AG04449 (cell line): Measurements from ENCODE around the gene BRIP1.
"Not testable (repeated sequence)": the region's sequence is repeated elsewhere in the genome, so short reads cannot be mapped to it uniquely, and the experiment has no call there.

ENCODE experiments used
- CTCF ChIA-PET: fragments of 350-600 bp; formaldehyde crosslinking; extraction: SDS; loops from one replicate; lab custom pipeline; 2021; ENCODE audit warnings: antibody characterized with exemption; lab: Yijun Ruan, JAX
- POLR2A ChIA-PET: fragments of 400-600, 350-600 bp; formaldehyde crosslinking; extraction: SDS; loops from one replicate; lab custom pipeline; 2020; ENCODE audit warnings: antibody characterized with exemption, inconsistent platforms; lab: Yijun Ruan, JAX
- DNase-seq: peaks from one replicate; pipeline ENCODE4 v3.0.0-alpha.2; 2010; ENCODE audit warnings: low read depth, low spot score
- H3K4me3 ChIP-seq: 2 replicates; pipeline ENCODE4 v1.5.1; 2011; ENCODE audit warnings: low read depth, mild to moderate bottlenecking, control low read depth, low read length
- CTCF ChIP-seq: IDR thresholded peaks from one replicate; pipeline ENCODE4 v1.5.1; 2011; ENCODE audit warnings: mild to moderate bottlenecking, moderate library complexity, low read length, control low read depth, inconsistent platforms; ENCODE audit not compliant: insufficient read depth; ENCODE audit errors: missing control alignments

Gene BRIP1

DNA sequence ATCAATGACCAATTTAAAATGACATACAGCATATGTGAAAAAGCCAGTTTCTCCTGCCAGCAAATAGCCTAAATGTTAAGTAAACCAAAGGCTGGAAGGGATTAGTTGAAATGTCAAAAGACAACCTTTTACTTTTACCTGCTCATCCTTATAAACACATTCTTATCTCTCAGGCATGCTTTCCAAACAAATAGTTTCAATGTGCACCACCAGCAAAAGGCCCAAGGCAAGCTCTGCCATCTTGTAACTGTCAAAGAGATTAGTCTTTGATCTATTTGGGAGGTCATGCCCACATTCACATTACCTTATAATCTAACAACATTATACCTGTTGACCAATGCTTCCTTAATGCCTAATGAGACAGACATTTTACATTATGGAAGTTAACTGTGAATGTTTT, 140.1 kb downstream of the BRIP1 start:
- TF ChIP-seq CTCF: no peak
- DNase-seq: no peak
- H3K4me3 ChIP-seq: no peak overlapping the region
- ChIA-PET CTCF (interaction anchor here (0.9 kb wide), 1 partner anchor 10 kb away, joined by 3 read pairs; no protein-coding TSS in a partner anchor), POLR2A (no interaction called here)

DNA sequence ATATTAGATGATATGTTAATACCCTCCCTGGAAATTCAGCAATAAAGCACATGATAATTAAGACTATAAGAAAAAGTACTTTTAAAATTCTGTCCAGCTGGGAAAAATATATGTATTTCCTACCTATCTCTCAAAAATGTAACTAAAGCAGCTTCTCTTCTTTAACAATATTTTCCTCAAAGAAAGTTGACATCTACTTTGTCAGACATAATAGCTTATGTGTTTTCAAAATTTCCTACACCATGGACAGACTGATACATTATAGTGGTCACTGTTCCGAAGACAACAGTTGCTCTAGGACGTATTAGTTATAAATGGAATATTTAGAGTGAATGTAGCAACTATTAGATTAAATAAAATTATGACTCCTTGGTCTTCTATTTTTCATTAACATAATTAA, 140.9 kb downstream of the BRIP1 start:
- POLR2A ChIA-PET: no interaction called here
- no peak overlapping the region for H3K4me3 ChIP-seq
- TF ChIP-seq CTCF: no peak
- DNase-seq: no peak
- CTCF ChIA-PET: no interaction called here

- H3K4me3 ChIP-seq: no peak overlapping the region
- no peak for DNase-seq
- ChIA-PET POLR2A (no interaction called here), CTCF (no interaction called here)
- no peak for TF ChIP-seq CTCF
Measured at GRCh38 chr17:61720016-61720795, 143.1 kb downstream of the BRIP1 start.

- H3K4me3 ChIP-seq, DNase-seq, POLR2A ChIA-PET: not testable (repeated sequence)
- CTCF ChIA-PET: interaction anchor here (1.6 kb wide), 1 partner anchor 118 kb away, joined by 5 read pairs; no protein-coding TSS in a partner anchor
Measured at GRCh38 chr17:61719220-61719619, 144.1 kb downstream of the BRIP1 start.

- CTCF ChIA-PET: interaction anchor here (1.6 kb wide), 1 partner anchor 119 kb away, joined by 5 read pairs; no protein-coding TSS in a partner anchor
- POLR2A ChIA-PET: no interaction called here
Measured at GRCh38 chr17:61718022-61718421, 145.3 kb downstream of the BRIP1 start.

GRCh38 chr17:61717352-61717751, 146.0 kb downstream of the BRIP1 start:
- CTCF ChIA-PET: no interaction called here
- POLR2A ChIA-PET: no interaction called here
- TF ChIP-seq CTCF: no peak

More at GRCh38 chr17:61718022-61718421, 145.3 kb downstream of the BRIP1 start:
- TF ChIP-seq CTCF: no peak
- no peak for DNase-seq
- H3K4me3 ChIP-seq: no peak overlapping the region

More at GRCh38 chr17:61717352-61717751, 146.0 kb downstream of the BRIP1 start:
- no peak overlapping the region for H3K4me3 ChIP-seq
- no peak for DNase-seq
